Upper lobe of right lung (tissue), 1 donor: Measurements from ENCODE around the gene AMDHD2. TPM values are rescaled to one million over a fixed set of nuclear protein-coding genes. Genes with fewer than 3 reads are reported as not detected.

Source experiments
- ATAC-seq: fragments of 200-7000 bp; cut with Tn5 transposase; one replicate; pipeline ENCODE4 v1.9.1; 2020; ENCODE audit warnings: mild to moderate bottlenecking, moderate library complexity
- DNase-seq: peaks from one replicate; pipeline ENCODE4 v3.0.0-alpha.2; 2020
- H3K27ac ChIP-seq: fragments of 200-600 bp; one replicate; pipeline ENCODE4 v1.8.0; 2022
- H3K27me3 ChIP-seq: fragments of 200-600 bp; one replicate; pipeline ENCODE4 v1.8.0; 2022; ENCODE audit warnings: mild to moderate bottlenecking
- H3K36me3 ChIP-seq: fragments of 200-600 bp; one replicate; pipeline ENCODE4 v1.8.0; 2022
- H3K4me1 ChIP-seq: fragments of 200-600 bp; one replicate; pipeline ENCODE4 v1.8.0; 2022
- H3K4me3 ChIP-seq: fragments of 200-600 bp; one replicate; pipeline ENCODE4 v1.8.0; 2022; ENCODE audit warnings: mild to moderate bottlenecking
- H3K9me3 ChIP-seq: fragments of 200-600 bp; one replicate; pipeline ENCODE4 v1.8.0; 2022
- CTCF ChIP-seq: fragments of 200-600 bp; IDR thresholded peaks from one replicate; pipeline ENCODE4 v1.8.0; 2022; ENCODE audit warnings: antibody characterized with exemption
- intact Hi-C: fragments of 100-400 bp; cut with DNase I; formaldehyde crosslinking; loops from one replicate; pipeline ENCODE4 v1.11.0; 2022
- total RNA-seq: library from RNA; stranded (reverse); fragmentation: NEBNext Ultra II Directional; extraction: Animal tissue kit (Norgen Biotek cat#: 25700); gene quantifications from one replicate; pipeline ENCODE4 v1.2.1, GENCODE V29; 2021
- donor health status: DM: no; HTN: yes; CAD: no; lungs with severe emphysema.

Gene AMDHD2
- total RNA-seq, 1 donor from 2014 or later: 61.7 TPM

DNA sequence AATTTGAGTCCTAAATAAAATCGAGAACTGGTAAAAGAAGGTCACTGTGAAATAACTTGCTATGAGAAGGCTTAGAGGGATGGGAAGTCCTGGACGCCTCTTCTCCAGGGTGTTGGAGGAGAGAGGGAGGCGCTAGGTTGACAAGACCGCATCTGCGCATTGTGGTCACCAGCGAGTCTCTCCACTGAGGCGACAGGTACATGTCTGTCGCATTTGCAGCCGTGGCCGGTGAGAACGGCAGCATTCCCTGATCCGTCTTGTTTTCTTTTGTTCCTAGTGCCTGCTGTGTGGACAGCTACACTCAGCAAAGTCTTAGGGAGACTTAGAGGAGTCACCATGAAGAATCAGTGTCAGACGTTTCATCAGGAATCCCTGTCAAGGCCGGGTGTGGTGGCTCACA is 14.5 kb upstream of the AMDHD2 start:
- H3K4me3 ChIP-seq: no peak overlapping the region
- DNase-seq (no peak), ATAC-seq (no peak)
- H3K27ac ChIP-seq: no peak overlapping the region
- H3K27me3 ChIP-seq: no peaks in the 10 kb centered on the region
- TF ChIP-seq CTCF: no peak
- intact Hi-C loops: no loop called here
- H3K4me1 ChIP-seq: peaks cover 19% of the 10 kb centered on the region
- no peaks in the 10 kb centered on the region for H3K36me3 ChIP-seq
- no peaks in the 10 kb centered on the region for H3K9me3 ChIP-seq

DNA sequence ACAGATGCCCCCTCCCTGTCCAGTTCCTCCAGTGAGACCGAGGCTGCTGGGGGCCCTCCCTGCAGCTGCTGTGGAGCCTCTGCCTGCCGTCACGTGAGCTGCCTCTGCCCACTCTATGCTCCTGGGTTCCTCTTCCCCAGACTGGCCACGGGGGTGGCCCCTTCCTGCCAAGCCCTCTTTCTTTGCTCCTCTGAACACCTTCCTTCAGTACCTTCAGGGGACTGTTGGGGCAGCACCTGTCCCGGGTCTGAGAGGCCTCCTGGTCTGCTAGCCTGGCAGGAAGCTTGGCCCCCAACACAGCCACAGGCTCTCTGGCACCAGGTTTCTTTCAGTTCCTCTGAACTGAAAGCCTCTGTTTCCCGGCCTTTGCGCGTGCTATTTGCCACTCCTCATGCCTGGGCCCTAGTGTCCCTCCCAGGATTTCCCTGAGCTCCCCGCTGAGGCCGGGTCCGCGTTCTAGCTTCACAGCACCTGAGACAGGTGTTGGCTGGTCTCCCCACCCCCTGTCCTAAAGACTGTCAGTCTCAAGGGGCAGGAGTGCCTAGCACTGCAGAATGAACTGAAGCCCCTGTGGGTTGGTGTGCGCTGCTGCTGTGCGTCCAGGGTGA is 13.0 kb upstream of the AMDHD2 start:
- Histone ChIP-seq H3K4me1 (peaks cover 15% of the 10 kb centered on the region), H3K27me3 (no peaks in the 10 kb centered on the region), H3K27ac (peak overlapping the region; percentile 78), H3K4me3 (no peak overlapping the region), H3K36me3 (no peaks in the 10 kb centered on the region), H3K9me3 (no peaks in the 10 kb centered on the region)
- no peak for TF ChIP-seq CTCF
- intact Hi-C loops: no loop called here
- ATAC-seq (peak; percentile 75), DNase-seq (peak; percentile 85)

- H3K27me3 ChIP-seq: no peaks in the 10 kb centered on the region
- H3K4me1 ChIP-seq: peaks cover 16% of the 10 kb centered on the region
- H3K36me3 ChIP-seq: no peaks in the 10 kb centered on the region
- no peak for TF ChIP-seq CTCF
- ATAC-seq (peak; percentile 85), DNase-seq (peak; percentile 88)
- no peaks in the 10 kb centered on the region for H3K9me3 ChIP-seq
- H3K27ac ChIP-seq: peak overlapping the region; percentile 78
- no peak overlapping the region for H3K4me3 ChIP-seq
- intact Hi-C loops: no loop called here
Measured at GRCh38 chr16:2507665-2508064, 12.5 kb upstream of the AMDHD2 start.

DNA sequence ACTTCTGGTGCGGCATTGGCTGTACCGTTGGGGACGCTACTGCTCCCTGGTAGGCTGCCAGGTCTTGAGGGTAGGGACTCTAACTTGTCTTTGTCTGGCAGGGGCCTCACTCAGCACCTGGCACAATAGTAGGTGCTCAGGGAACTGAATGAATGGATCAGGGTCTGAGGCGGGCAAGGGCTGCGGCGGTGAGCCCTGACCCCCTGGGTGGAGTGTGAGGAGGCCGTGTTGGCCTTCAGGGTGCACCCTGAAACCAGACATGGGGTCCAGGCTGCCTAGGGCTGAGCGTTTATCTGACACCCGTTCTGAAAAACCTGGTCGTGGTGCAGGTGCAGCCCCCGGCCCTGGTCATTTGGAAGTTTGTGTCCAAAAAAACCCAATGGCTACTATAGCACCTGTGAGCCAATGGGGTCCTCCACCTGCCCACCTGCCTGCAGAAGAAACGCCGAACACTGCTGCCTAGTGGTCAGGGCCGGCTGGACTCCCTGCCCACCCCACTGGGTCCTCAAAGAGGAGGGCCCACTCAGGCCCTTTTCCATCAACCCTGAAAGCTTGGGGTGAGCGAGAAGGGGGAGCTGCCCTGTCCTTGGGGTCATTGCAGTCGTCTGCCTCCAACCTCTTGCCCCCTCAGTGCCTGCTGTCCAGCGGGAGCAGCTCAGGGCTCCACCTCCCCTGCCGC is 11.3 kb upstream of the AMDHD2 start:
- DNase-seq: no peak
- no peak for TF ChIP-seq CTCF
- no peaks in the 10 kb centered on the region for H3K27me3 ChIP-seq
- no peaks in the 10 kb centered on the region for H3K36me3 ChIP-seq
- H3K4me3 ChIP-seq: no peak overlapping the region
- intact Hi-C loops: no loop called here
- H3K4me1 ChIP-seq: peaks cover 19% of the 10 kb centered on the region
- H3K27ac ChIP-seq: no peak overlapping the region
- H3K9me3 ChIP-seq: no peaks in the 10 kb centered on the region
- no peak for ATAC-seq

DNA sequence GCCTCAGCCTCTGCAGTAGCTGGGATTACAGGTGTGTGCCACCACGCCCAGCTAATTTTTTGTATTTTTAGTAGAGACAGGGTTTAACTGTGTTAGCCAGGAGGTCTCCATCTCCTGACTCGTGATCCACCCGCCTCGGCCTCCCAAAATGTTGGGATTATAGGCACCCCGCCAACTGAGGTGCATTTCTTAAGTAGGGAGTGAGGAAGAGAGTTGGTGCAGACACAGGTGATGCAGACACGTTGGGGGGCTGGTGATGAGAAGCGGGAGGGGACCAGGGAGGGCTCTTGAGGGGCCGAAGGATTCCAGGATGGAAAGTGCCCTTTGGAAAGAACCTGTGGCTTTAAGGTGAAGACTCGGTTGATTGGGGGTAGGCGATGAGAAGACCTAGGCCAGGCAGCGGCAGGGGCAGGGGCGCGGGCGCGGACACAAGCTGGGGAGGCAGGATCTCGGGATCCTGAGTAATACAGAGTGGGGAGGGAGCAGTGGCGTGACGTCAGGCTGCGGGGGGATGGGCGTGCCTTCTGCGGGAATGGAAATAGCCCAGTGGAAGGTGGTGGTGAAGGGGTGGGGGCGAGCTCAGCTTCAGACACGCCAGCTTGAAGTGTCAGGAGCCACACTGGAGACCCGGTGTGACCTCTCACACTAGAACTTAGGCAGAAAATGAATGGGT is 8.9 kb upstream of the AMDHD2 start:
- no peak for TF ChIP-seq CTCF
- Histone ChIP-seq H3K36me3 (no peaks in the 10 kb centered on the region), H3K27me3 (no peaks in the 10 kb centered on the region), H3K27ac (no peak overlapping the region), H3K9me3 (no peaks in the 10 kb centered on the region), H3K4me1 (peaks cover 32% of the 10 kb centered on the region), H3K4me3 (no peak overlapping the region)
- intact Hi-C loops: no loop called here
- no peak for ATAC-seq
- DNase-seq: peak; percentile 87
